Measurements from ENCODE around the gene ASPA.

The ASPA gene

GRCh38 chr17:3539881-3540540 is 64.2 kb downstream of the ASPA start (continued):
- TF ChIP-seq ZNF488 (tag by site-specific recombination; IDR thresholded peaks at IDR 0.05) (no peak), KLF9 (tag by site-specific recombination; IDR thresholded peaks at IDR 0.05; ENCODE audit: low read depth) (no peak), ZNF560 (tag by site-specific recombination; IDR thresholded peaks at IDR 0.05; ENCODE audit: borderline replicate concordance) (no peak), ZNF121 (tag by site-specific recombination; IDR thresholded peaks at IDR 0.05) (no peak), ZNF658 (tag by site-specific recombination; IDR thresholded peaks at IDR 0.05) (no peak), GLI2 (tag by site-specific recombination; IDR thresholded peaks at IDR 0.05; ENCODE audit: borderline replicate concordance, low read depth) (no peak), ZNF830 (tag by site-specific recombination; IDR thresholded peaks at IDR 0.05; ENCODE audit: low read depth) (no peak), SP3 (tag by site-specific recombination; IDR thresholded peaks at IDR 0.05) (no peak), ZNF37A (tag by site-specific recombination; IDR thresholded peaks at IDR 0.05) (no peak), ZNF843 (tag by site-specific recombination; IDR thresholded peaks at IDR 0.05) (no peak), SP7 (tag by site-specific recombination; IDR thresholded peaks at IDR 0.05) (no peak), ZNF184 (tag by site-specific recombination; IDR thresholded peaks at IDR 0.05) (no peak), ZSCAN18 (tag by site-specific recombination; IDR thresholded peaks at IDR 0.05) (no peak), BCL11B (tag by site-specific recombination; IDR thresholded peaks at IDR 0.05; ENCODE audit: low read depth) (no peak), ZNF10 (tag by site-specific recombination; IDR thresholded peaks at IDR 0.05) (no peak), SALL2 (tag by site-specific recombination; IDR thresholded peaks at IDR 0.05; ENCODE audit: borderline replicate concordance) (no peak), ZNF146 (tag by site-specific recombination; IDR thresholded peaks at IDR 0.05) (no peak), ZNF114 (tag by site-specific recombination; IDR thresholded peaks at IDR 0.05) (no peak), ZNF394 (tag by site-specific recombination; IDR thresholded peaks at IDR 0.05; ENCODE audit: borderline replicate concordance) (peak; percentile 86; the same call in 1 of the 2 replicates), SCRT2 (tag by site-specific recombination; IDR thresholded peaks at IDR 0.05) (no peak)
- TF ChIP-seq, protein P1, sequence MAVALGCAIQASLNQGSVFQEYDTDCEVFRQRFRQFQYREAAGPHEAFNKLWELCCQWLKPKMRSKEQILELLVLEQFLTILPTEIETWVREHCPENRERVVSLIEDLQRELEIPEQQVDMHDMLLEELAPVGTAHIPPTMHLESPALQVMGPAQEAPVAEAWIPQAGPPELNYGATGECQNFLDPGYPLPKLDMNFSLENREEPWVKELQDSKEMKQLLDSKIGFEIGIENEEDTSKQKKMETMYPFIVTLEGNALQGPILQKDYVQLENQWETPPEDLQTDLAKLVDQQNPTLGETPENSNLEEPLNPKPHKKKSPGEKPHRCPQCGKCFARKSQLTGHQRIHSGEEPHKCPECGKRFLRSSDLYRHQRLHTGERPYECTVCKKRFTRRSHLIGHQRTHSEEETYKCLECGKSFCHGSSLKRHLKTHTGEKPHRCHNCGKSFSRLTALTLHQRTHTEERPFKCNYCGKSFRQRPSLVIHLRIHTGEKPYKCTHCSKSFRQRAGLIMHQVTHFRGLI (tag by site-specific recombination; IDR thresholded peaks at IDR 0.05): no peak
- TF ChIP-seq, protein P2, sequence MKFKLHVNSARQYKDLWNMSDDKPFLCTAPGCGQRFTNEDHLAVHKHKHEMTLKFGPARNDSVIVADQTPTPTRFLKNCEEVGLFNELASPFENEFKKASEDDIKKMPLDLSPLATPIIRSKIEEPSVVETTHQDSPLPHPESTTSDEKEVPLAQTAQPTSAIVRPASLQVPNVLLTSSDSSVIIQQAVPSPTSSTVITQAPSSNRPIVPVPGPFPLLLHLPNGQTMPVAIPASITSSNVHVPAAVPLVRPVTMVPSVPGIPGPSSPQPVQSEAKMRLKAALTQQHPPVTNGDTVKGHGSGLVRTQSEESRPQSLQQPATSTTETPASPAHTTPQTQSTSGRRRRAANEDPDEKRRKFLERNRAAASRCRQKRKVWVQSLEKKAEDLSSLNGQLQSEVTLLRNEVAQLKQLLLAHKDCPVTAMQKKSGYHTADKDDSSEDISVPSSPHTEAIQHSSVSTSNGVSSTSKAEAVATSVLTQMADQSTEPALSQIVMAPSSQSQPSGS (tag by site-specific recombination; IDR thresholded peaks at IDR 0.05; ENCODE audit: low read depth): no peak

DNA sequence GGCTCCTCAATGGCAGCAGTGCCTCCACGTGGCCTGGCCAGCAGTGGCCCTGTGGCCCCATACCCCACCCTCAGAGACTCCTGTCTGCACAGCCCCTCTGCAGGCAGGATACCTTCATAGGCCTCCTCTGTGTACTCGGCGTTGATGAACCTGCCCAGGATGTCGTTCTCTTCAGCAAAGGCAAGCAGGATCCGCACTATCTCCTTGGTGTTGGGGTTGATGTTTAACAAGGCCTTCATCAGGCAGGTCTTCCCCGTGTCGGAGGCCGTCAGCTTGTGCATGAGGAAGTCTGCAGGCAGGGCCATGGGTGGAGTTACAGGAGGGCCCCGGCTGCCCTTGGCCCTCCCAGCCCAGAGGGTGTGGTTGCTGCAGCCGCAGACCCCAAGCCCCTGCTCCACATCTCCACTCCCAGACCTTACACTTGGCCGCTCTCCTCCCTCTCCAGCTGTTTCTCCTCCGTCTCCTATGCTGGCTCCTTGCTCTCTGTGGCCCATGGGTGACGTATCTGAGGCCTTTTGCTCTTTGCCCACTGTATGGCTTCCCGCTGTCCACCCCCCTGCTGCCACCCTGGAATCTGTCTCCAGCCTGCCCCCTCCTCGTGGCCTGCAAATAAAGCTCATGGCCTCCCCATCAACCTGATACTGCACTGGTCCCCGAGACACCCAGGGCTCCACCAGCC is 66.8 kb downstream of the ASPA start:
- no peak for TF ChIP-seq ZNF558 (tag by site-specific recombination; IDR thresholded peaks at IDR 0.05)
- TF ChIP-seq ZNF530 (tag by site-specific recombination; IDR thresholded peaks at IDR 0.05; ENCODE audit: low read depth): no peak
- TF ChIP-seq ZNF404 (tag by site-specific recombination; IDR thresholded peaks at IDR 0.05): no peak
- no peak for TF ChIP-seq ZNF37A (tag by site-specific recombination; IDR thresholded peaks at IDR 0.05)
- no peak for TF ChIP-seq ZBTB20 (tag by site-specific recombination; IDR thresholded peaks at IDR 0.05)
- H3K27ac ChIP-seq (ENCODE audit: extremely low read depth, low read depth, low read length): no peak overlapping the region
- no peaks in the 10 kb centered on the region for H3K9me3 ChIP-seq (ENCODE audit: control insufficient read depth, insufficient read depth, low read depth, low read length)
- H3K36me3 ChIP-seq (ENCODE audit: control insufficient read depth in 2 of 2, insufficient read depth in 1 of 2, low read length in 2 of 2): no peaks in the 10 kb centered on the region
- CTCF ChIA-PET: no interaction called here
- POLR2A ChIA-PET: no interaction called here
- no peaks in the 10 kb centered on the region for H3K4me1 ChIP-seq (ENCODE audit: control insufficient read depth, insufficient read depth, low read length)
- no peak overlapping the region for H3K4me3 ChIP-seq (ENCODE audit: low read depth, low read length)
